Fibroblast of lung (primary cell): ENCODE measurements around the gene ADGRL2. TPM values are rescaled to one million over a fixed set of nuclear protein-coding genes. Genes with fewer than 3 reads are reported as not detected.

Experiments
- DNase-seq, 2 donors: peaks; one replicate each; pipeline versions ENCODE4 v3.0.0 to v3.0.0-alpha.2; 2010; ENCODE audit warnings: low read depth in 2 of 2
- H2AFZ ChIP-seq: 2 replicates; pipeline ENCODE4 v1.5.1; 2012; ENCODE audit warnings: low read length, control low read depth, inconsistent platforms
- H3K27ac ChIP-seq: 2 replicates; pipeline ENCODE4 v1.5.1; 2011; ENCODE audit warnings: low read length, control low read depth; ENCODE audit not compliant: insufficient read depth
- H3K27me3 ChIP-seq: 2 replicates; pipeline ENCODE4 v1.5.1; 2011; ENCODE audit warnings: mild to moderate bottlenecking, low read length; ENCODE audit not compliant: control insufficient read depth, insufficient read depth
- H3K36me3 ChIP-seq: 2 replicates; pipeline ENCODE4 v1.5.1; 2011; ENCODE audit warnings: low read length; ENCODE audit not compliant: control insufficient read depth, insufficient read depth
- H3K4me1 ChIP-seq: 2 replicates; pipeline ENCODE4 v1.5.1; 2011; ENCODE audit warnings: low read length; ENCODE audit not compliant: control insufficient read depth, insufficient read depth; ENCODE audit errors: extremely low read depth
- H3K4me2 ChIP-seq: 2 replicates; pipeline ENCODE4 v1.5.1; 2011; ENCODE audit warnings: low read length, control low read depth; ENCODE audit not compliant: insufficient read depth; ENCODE audit errors: extremely low read depth
- H3K4me3 ChIP-seq, 4 experiments: fragments of 200-600 bp in 1 of 4; sonication (generic) in 1 of 4; replicated peaks in 1 of 4; 2 replicates each; pipeline ENCODE4 v1.5.1; 2011 to 2016; ENCODE audit warnings: low read length in 4 of 4, low read depth in 3 of 4, mild to moderate bottlenecking in 3 of 4, control low read depth in 2 of 4, inconsistent platforms in 1 of 4, mixed read lengths in 1 of 4; ENCODE audit not compliant: insufficient read depth in 1 of 4; ENCODE audit errors: control extremely low read depth in 1 of 4
- H3K79me2 ChIP-seq: 2 replicates; pipeline ENCODE4 v1.5.1; 2012; ENCODE audit warnings: mild to moderate bottlenecking, low read length, inconsistent platforms; ENCODE audit not compliant: control insufficient read depth, insufficient read depth
- H3K9ac ChIP-seq: 2 replicates; pipeline ENCODE4 v1.5.1; 2011; ENCODE audit warnings: mild to moderate bottlenecking, low read length, control low read depth; ENCODE audit not compliant: insufficient read depth
- H3K9me3 ChIP-seq: 2 replicates; pipeline ENCODE4 v1.5.1; 2012; ENCODE audit warnings: low read depth, low read length; ENCODE audit not compliant: control insufficient read depth, insufficient read depth
- H4K20me1 ChIP-seq: 2 replicates; pipeline ENCODE4 v1.5.1; 2011; ENCODE audit warnings: low read length; ENCODE audit not compliant: control insufficient read depth, insufficient read depth; ENCODE audit errors: extremely low read depth
- CTCF ChIP-seq, 2 donors: IDR thresholded peaks in 1 of 2; conservative IDR thresholded peaks in 1 of 2; 1 replicate in 1 of 2; 2 replicates in 1 of 2; pipeline ENCODE4 v1.5.1; 2011 to 2012; ENCODE audit warnings: low read length in 2 of 2, control low read depth in 1 of 2, inconsistent platforms in 1 of 2, low read depth in 1 of 2, mild to moderate bottlenecking in 1 of 2
- EZH2 ChIP-seq: IDR thresholded peaks from 2 replicates; pipeline ENCODE4 v1.5.1; 2012; ENCODE audit warnings: low read length, control low read depth, mild to moderate bottlenecking; ENCODE audit errors: missing control alignments
- polyA plus RNA-seq, 2 donors: library from polyadenylated mRNA; depleted of rRNA in 1 of 2; stranded (reverse) in 1 of 2; unstranded in 1 of 2; fragments of >200 nt; gene quantifications; 2 replicates each; pipeline ENCODE4 v1.2.1, GENCODE V29; 2011 to 2012; ENCODE audit warnings: missing spikeins in 1 of 2
- total RNA-seq: library from RNA; depleted of rRNA; stranded (reverse); fragments of >200 nt; gene quantifications from 2 replicates; pipeline ENCODE4 v1.2.1, GENCODE V29; 2014

Gene ADGRL2
- total and polyA plus RNA-seq, 2 donors (not counting 1 experiment from before 2014, with no cell fraction given): 74.1 to 196 TPM

- DNase-seq: no peak
- no peaks in the 10 kb centered on the region for H3K27me3 ChIP-seq
- H3K36me3 ChIP-seq: no peaks in the 10 kb centered on the region
- H3K4me1 ChIP-seq: peaks cover 13% of the 10 kb centered on the region
- H3K4me3 ChIP-seq: no peak overlapping the region
- H2AFZ ChIP-seq: no peak overlapping the region
- peaks cover 3% of the 10 kb centered on the region for H3K79me2 ChIP-seq
- H4K20me1 ChIP-seq: no peaks in the 10 kb centered on the region
- no peak overlapping the region for H3K27ac ChIP-seq
- H3K4me2 ChIP-seq: no peak overlapping the region
- no peak overlapping the region for H3K9ac ChIP-seq
- TF ChIP-seq CTCF (conservative IDR thresholded peaks at IDR 0.05 in 1 of 2, IDR thresholded peaks at IDR 0.05 in 1 of 2; ENCODE audit: low read depth in 1 of 2, low read length in 2 of 2) (no peak), EZH2 (no peak)
- H3K9me3 ChIP-seq: no peaks in the 10 kb centered on the region
Measured at GRCh38 chr1:81915937-81916336, 115.2 kb downstream of the ADGRL2 start.

DNA sequence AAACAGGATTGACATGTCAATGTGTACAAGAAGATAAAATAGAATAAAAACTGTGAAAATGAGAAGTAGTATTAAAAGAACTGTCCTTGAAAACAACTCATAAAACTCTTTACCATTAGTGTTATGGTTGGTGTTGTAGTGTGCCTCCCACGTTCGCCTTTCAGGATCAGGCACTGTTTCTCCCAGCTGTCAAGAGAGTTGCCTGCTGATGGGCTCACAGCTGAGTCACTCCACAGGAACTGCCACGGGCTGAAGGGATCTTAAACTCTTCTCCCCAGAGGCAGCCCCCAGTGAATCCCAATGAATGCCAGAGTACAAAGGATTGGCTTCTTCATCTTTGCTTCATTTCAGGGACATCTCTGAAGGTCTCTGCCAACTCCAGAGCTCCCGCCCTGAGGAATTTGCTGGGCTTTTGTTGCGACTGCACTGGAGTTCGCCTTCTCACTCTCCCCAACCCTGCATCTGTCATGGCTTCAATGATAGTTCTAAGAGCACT lies 119.6 kb downstream of the ADGRL2 start:
- Histone ChIP-seq H3K4me2 (peak overlapping the region; percentile 66), H3K79me2 (peaks cover 7% of the 10 kb centered on the region), H3K9ac (no peak overlapping the region), H3K4me3 (peak overlapping the region in 2 of 4 experiments; percentile 14 to 15), H3K9me3 (no peaks in the 10 kb centered on the region), H4K20me1 (no peaks in the 10 kb centered on the region), H2AFZ (peak overlapping the region; percentile 40), H3K27ac (peak overlapping the region; percentile 39), H3K36me3 (no peaks in the 10 kb centered on the region), H3K27me3 (no peaks in the 10 kb centered on the region), H3K4me1 (peaks cover 17% of the 10 kb centered on the region)
- no peak for TF ChIP-seq CTCF (conservative IDR thresholded peaks at IDR 0.05 in 1 of 2, IDR thresholded peaks at IDR 0.05 in 1 of 2; ENCODE audit: low read depth in 1 of 2, low read length in 2 of 2)
- TF ChIP-seq EZH2: no peak
- DNase-seq: peak; percentile 74 to 78

GRCh38 chr1:81920886-81921285 lies 120.2 kb downstream of the ADGRL2 start:
- Histone ChIP-seq H3K4me2 (peak overlapping the region; percentile 75), H4K20me1 (no peaks in the 10 kb centered on the region), H3K27ac (no peak overlapping the region)

More at GRCh38 chr1:81920886-81921285, 120.2 kb downstream of the ADGRL2 start:
- TF ChIP-seq EZH2: no peak
- TF ChIP-seq CTCF (conservative IDR thresholded peaks at IDR 0.05 in 1 of 2, IDR thresholded peaks at IDR 0.05 in 1 of 2; ENCODE audit: low read depth in 1 of 2, low read length in 2 of 2): no peak
- Histone ChIP-seq H2AFZ (no peak overlapping the region), H3K79me2 (peaks cover 5% of the 10 kb centered on the region), H3K9me3 (no peaks in the 10 kb centered on the region), H3K36me3 (no peaks in the 10 kb centered on the region), H3K4me1 (peaks cover 17% of the 10 kb centered on the region), H3K27me3 (no peaks in the 10 kb centered on the region), H3K9ac (no peak overlapping the region), H3K4me3 (no peak overlapping the region)
- DNase-seq: no peak
